SK-N-SH (cell line): Measurements from ENCODE around the gene TNFRSF19.

Source experiments
- ELF1 ChIP-seq: IDR thresholded peaks from 2 replicates; pipeline ENCODE4 v1.4.0; 2012
- EZH2phosphoT487 ChIP-seq: fragments of 200-600 bp; sonication (generic); IDR thresholded peaks from 2 replicates; pipeline ENCODE4 v1.6.1; 2017; ENCODE audit warnings: low read depth, mixed run types, mild to moderate bottlenecking, antibody characterized with exemption, moderate library complexity, borderline replicate concordance
- JUND ChIP-seq: IDR thresholded peaks from 2 replicates; pipeline ENCODE4 v1.4.0; 2012
- NFIC ChIP-seq: IDR thresholded peaks from 2 replicates; pipeline ENCODE4 v1.4.0; 2012; ENCODE audit warnings: borderline replicate concordance
- NRF1 ChIP-seq: IDR thresholded peaks from 2 replicates; pipeline ENCODE4 v1.6.1; 2012; ENCODE audit warnings: low read depth, mild to moderate bottlenecking, low read length
- RAD21 ChIP-seq: IDR thresholded peaks from 2 replicates; pipeline ENCODE4 v1.6.1; 2012; ENCODE audit warnings: mild to moderate bottlenecking, low read length
- RCOR1 ChIP-seq: fragments of 150-350 bp; IDR thresholded peaks from 2 replicates; pipeline ENCODE4 v1.6.1; 2017; ENCODE audit warnings: antibody characterized with exemption, low read length
- RFX5 ChIP-seq: IDR thresholded peaks from 2 replicates; pipeline ENCODE4 v1.6.1; 2012; ENCODE audit warnings: mild to moderate bottlenecking, improper control_type of control experiment, low read length
- RXRA ChIP-seq: IDR thresholded peaks from 2 replicates; pipeline ENCODE4 v1.4.0; 2012; ENCODE audit warnings: low read depth, mild to moderate bottlenecking, borderline replicate concordance
- SMC3 ChIP-seq: IDR thresholded peaks from 2 replicates; pipeline ENCODE4 v1.6.1; 2012; ENCODE audit warnings: low read depth, low read length, improper control_type of control experiment
- TCF12 ChIP-seq: IDR thresholded peaks from 2 replicates; pipeline ENCODE4 v1.4.0; 2012
- TF ChIP-seq, protein P1 (sequence below): fragments of 200-600 bp; sonication (generic); IDR thresholded peaks from 2 replicates; pipeline ENCODE4 v1.6.1; 2017; ENCODE audit warnings: antibody characterized with exemption, mild to moderate bottlenecking, moderate library complexity
- TF ChIP-seq, protein P2 (sequence below): IDR thresholded peaks from 2 replicates; pipeline ENCODE4; 2012

DNA sequence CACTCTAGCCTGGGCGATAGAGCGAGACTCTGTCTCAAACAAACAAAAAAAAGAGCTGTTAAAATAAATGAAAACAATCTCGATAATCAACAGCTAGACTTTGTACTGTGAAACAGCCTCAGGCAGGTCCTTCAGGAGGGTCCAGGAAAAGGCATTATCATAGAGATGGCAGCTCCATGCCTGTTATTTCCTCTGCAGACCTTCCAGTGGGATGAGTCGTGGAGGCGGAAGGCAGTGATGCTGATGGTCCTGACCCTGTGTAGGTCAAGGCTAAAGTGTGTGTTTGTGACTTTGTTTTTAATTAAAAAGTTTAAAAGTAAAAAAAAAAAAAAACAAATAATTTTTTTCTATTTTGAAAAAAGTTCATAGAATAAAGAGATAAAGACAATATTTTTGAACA is 117.4 kb downstream of the TNFRSF19 start:
- TF ChIP-seq, protein P1, sequence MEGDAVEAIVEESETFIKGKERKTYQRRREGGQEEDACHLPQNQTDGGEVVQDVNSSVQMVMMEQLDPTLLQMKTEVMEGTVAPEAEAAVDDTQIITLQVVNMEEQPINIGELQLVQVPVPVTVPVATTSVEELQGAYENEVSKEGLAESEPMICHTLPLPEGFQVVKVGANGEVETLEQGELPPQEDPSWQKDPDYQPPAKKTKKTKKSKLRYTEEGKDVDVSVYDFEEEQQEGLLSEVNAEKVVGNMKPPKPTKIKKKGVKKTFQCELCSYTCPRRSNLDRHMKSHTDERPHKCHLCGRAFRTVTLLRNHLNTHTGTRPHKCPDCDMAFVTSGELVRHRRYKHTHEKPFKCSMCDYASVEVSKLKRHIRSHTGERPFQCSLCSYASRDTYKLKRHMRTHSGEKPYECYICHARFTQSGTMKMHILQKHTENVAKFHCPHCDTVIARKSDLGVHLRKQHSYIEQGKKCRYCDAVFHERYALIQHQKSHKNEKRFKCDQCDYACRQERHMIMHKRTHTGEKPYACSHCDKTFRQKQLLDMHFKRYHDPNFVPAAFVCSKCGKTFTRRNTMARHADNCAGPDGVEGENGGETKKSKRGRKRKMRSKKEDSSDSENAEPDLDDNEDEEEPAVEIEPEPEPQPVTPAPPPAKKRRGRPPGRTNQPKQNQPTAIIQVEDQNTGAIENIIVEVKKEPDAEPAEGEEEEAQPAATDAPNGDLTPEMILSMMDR: no peak
- TF ChIP-seq NRF1: no peak
- TF ChIP-seq RCOR1: no peak
- no peak for TF ChIP-seq TCF12
- TF ChIP-seq NFIC: no peak
- no peak for TF ChIP-seq SMC3
- no peak for TF ChIP-seq ELF1
- TF ChIP-seq, protein P2, sequence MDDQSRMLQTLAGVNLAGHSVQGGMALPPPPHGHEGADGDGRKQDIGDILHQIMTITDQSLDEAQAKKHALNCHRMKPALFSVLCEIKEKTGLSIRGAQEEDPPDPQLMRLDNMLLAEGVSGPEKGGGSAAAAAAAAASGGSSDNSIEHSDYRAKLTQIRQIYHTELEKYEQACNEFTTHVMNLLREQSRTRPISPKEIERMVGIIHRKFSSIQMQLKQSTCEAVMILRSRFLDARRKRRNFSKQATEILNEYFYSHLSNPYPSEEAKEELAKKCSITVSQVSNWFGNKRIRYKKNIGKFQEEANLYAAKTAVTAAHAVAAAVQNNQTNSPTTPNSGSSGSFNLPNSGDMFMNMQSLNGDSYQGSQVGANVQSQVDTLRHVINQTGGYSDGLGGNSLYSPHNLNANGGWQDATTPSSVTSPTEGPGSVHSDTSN: no peak
- TF ChIP-seq RFX5: no peak
- TF ChIP-seq RAD21: no peak
- TF ChIP-seq EZH2phosphoT487: no peak
- TF ChIP-seq RXRA: no peak
- TF ChIP-seq JUND: no peak
